ENCODE measurements around the gene DDX1. TPM values are rescaled to one million over a fixed set of nuclear protein-coding genes. Genes with fewer than 3 reads are reported as not detected.

Gene DDX1
- total RNA-seq, 4 donors from 2014 or later: 41.6 to 78.6 (median 66.5) TPM

DNA sequence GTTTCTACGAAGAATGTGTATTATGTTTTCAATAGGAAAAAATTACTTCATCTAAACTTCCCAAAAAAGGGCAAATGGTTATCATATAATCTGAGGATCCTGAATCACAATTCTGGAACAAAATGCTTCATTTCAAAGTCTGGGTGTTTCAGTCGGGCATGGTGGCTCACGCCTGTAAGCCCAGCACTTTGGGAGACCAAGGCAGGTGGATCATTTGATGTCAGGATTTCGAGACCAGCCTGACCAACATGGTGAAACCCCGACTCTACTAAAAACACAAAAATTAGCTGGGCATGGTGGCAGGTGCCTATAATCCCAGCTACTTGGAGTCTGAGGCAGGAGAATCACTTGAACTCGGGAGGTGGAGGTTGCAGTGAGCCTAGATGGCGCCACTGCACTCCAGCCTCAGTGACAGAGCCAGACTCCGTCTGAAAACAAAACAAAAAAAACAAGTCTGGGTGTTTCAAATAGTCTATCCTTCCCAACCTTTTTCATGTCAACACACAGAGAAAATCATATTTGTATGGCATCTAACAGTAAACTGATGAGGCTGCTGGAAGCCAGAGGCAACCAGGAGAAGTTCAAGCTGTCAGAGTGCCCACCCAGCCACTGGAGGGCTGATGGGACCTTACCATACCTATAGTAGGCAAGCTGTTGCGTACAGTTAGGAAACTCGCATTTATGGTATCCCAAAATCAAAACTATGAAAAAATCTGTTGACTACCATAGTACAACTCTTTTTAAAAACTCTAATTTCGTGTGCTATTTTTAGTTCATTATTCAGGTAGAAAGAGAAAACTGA is 45.2 kb upstream of the DDX1 start:
- intact Hi-C loops (cut with DNase I): no loop called here
- H3K36me3 ChIP-seq: peaks cover 0 to 42% (median 0%) of the 10 kb centered on the region in 3 donors
- peak in 1 of 6 experiments; percentile 9 for TF ChIP-seq CTCF (IDR thresholded peaks at IDR 0.05)
- TF ChIP-seq POLR2A (IDR thresholded peaks at IDR 0.05): no peak
- H3K27ac ChIP-seq: no peak overlapping the region
- H3K9me3 ChIP-seq: no peaks in the 10 kb centered on the region
- H3K4me3 ChIP-seq: no peak overlapping the region
- no peaks in the 10 kb centered on the region for H3K27me3 ChIP-seq
- no peak for DNase-seq
- H3K4me1 ChIP-seq: no peaks in the 10 kb centered on the region
- WGBS, 2 donors: 83 to 92% methylated on average over 10 to 11 of the region's 11 CpGs

DNA sequence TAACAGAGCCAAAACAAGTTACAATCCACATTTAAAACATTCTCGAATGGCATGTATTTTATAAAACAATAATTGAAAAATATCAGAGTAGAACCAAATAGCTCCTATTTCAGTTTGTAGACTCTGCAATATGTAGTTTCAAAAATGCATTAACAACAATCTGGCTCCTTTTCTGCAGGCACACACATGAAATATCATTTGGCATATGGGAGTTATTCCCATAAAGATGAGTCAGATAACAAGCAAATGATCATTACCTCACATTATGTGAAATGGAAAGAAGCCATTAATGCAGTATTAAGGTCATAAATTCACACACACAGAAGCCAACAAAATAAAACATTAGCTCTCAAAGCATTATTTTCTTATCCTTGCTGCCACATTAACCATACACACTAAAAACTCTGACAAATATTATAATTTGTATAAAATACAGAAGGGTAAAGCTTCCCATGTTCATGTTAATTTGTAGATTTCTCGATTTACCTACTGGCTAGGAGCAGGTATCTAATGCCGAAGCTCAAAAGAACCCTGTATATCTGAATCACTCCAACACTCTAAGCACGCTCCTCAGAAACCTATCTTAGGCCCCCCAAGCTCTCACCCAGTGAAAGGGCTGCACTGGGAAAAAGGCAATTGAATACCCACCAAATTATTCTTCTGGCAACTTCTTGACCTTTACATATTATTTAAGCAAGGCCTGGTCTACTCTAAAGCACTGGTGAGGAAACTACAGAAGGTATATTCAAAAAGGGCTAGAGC is 44.4 kb upstream of the DDX1 start:
- H3K27ac ChIP-seq: no peak overlapping the region
- no peaks in the 10 kb centered on the region for H3K9me3 ChIP-seq
- no peaks in the 10 kb centered on the region for H3K27me3 ChIP-seq
- WGBS, 2 donors: 92 to 94% methylated on average over 4 of the region's 4 CpGs
- no peak for DNase-seq
- intact Hi-C loops (cut with DNase I): no loop called here
- TF ChIP-seq CTCF (IDR thresholded peaks at IDR 0.05): no peak
- no peak for TF ChIP-seq POLR2A (IDR thresholded peaks at IDR 0.05)
- H3K4me1 ChIP-seq: no peaks in the 10 kb centered on the region
- H3K4me3 ChIP-seq: no peak overlapping the region
- H3K36me3 ChIP-seq: peaks cover 0 to 48% (median 0%) of the 10 kb centered on the region in 3 donors

DNA sequence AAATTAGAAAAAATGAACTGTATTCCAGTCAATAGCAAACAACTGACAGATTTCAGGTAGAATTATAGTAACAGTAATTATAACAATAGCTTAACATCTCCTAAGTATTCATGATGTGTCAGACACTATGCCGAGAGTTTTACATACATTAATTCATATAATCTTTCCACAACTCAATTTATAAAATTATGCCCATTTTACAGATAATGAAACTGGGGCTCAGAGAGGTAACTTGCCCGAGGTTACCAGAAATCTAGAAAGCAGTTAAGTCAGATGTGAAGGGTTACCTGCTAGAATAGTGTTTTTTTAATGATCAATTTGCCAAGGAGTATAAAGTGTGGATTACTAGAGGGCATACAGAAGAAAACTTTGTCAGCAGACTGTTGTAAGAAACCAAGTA is 42.7 kb upstream of the DDX1 start:
- intact Hi-C loops (cut with DNase I): no loop called here

GRCh38 chr2:15553519-15553918 is 38.1 kb upstream of the DDX1 start:
- no peak for DNase-seq
- intact Hi-C loops (cut with DNase I): no loop called here
- no peaks in the 10 kb centered on the region for H3K27me3 ChIP-seq
- TF ChIP-seq CTCF (IDR thresholded peaks at IDR 0.05) (no peak), POLR2A (IDR thresholded peaks at IDR 0.05) (no peak)
- H3K27ac ChIP-seq: no peak overlapping the region
- 91 to 100% methylated on average over 1 of the region's 1 CpG for WGBS, 2 donors
- no peaks in the 10 kb centered on the region for H3K9me3 ChIP-seq
- peaks cover 0 to 73% (median 0%) of the 10 kb centered on the region in 3 donors for H3K36me3 ChIP-seq
- H3K4me3 ChIP-seq: no peak overlapping the region
- peaks cover 0 to 7% (median 0%) of the 10 kb centered on the region in 3 donors for H3K4me1 ChIP-seq

More for the DNA sequence above, 42.7 kb upstream of the DDX1 start:
- Histone ChIP-seq H3K27me3 (no peaks in the 10 kb centered on the region), H3K4me1 (no peaks in the 10 kb centered on the region), H3K4me3 (no peak overlapping the region), H3K36me3 (peaks cover 0 to 64% (median 0%) of the 10 kb centered on the region in 3 donors), H3K9me3 (no peaks in the 10 kb centered on the region), H3K27ac (no peak overlapping the region)
- 81 to 90% methylated on average over 2 of the region's 2 CpGs for WGBS, 2 donors
- TF ChIP-seq POLR2A (IDR thresholded peaks at IDR 0.05) (no peak), CTCF (IDR thresholded peaks at IDR 0.05) (no peak)
- DNase-seq: no peak

GRCh38 chr2:15553951-15554350 is 37.7 kb upstream of the DDX1 start:
- Histone ChIP-seq H3K4me3 (no peak overlapping the region), H3K9me3 (no peaks in the 10 kb centered on the region), H3K4me1 (peaks cover 0 to 11% (median 0%) of the 10 kb centered on the region in 3 donors), H3K27me3 (no peaks in the 10 kb centered on the region), H3K36me3 (peaks cover 0 to 69% (median 0%) of the 10 kb centered on the region in 3 donors), H3K27ac (no peak overlapping the region)
- intact Hi-C loops (cut with DNase I): no loop called here
- DNase-seq: no peak
- no peak for TF ChIP-seq POLR2A (IDR thresholded peaks at IDR 0.05)
- no peak for TF ChIP-seq CTCF (IDR thresholded peaks at IDR 0.05)
- 87 to 91% methylated on average over 3 of the region's 3 CpGs for WGBS, 2 donors
